Colon (tissue), 2 donors: ENCODE results near the gene DCP1B.

Experiments used
- FAIRE-seq: peaks from 2 replicates; lab custom pipeline; 2012; peaks lifted over from hg19 to GRCh38; lab: Jason Lieb, UNC
- donor health status: control.
- donor health status: control.

DCP1B gene

GRCh38 chr12:1934831-1935230, 69.4 kb downstream of the DCP1B start:
- FAIRE-seq: no peak

- no peak for FAIRE-seq
Measured at GRCh38 chr12:1934068-1934467, 70.2 kb downstream of the DCP1B start.

- no peak for FAIRE-seq
Measured at GRCh38 chr12:1933342-1934051, 70.8 kb downstream of the DCP1B start.

- no peak for FAIRE-seq
Measured at GRCh38 chr12:1932264-1932777, 71.9 kb downstream of the DCP1B start.

- no peak for FAIRE-seq
Measured at GRCh38 chr12:1931642-1932041, 72.6 kb downstream of the DCP1B start.

- no peak for FAIRE-seq
Measured at GRCh38 chr12:1930803-1931597, 73.3 kb downstream of the DCP1B start.

- no peak for FAIRE-seq
Measured at GRCh38 chr12:1929985-1930802, 74.1 kb downstream of the DCP1B start.

- no peak for FAIRE-seq
Measured at GRCh38 chr12:1929241-1929984, 74.8 kb downstream of the DCP1B start.

- FAIRE-seq: no peak
Measured at GRCh38 chr12:1928439-1929121, 75.7 kb downstream of the DCP1B start.

- FAIRE-seq: no peak
Measured at GRCh38 chr12:1927751-1928351, 76.4 kb downstream of the DCP1B start.

- no peak for FAIRE-seq
Measured at GRCh38 chr12:1927051-1927680, 77.1 kb downstream of the DCP1B start.

GRCh38 chr12:1926251-1926657, 78.0 kb downstream of the DCP1B start:
- FAIRE-seq: no peak

- no peak for FAIRE-seq
Measured at GRCh38 chr12:1925684-1926006, 78.6 kb downstream of the DCP1B start.

GRCh38 chr12:1924996-1925683, 79.1 kb downstream of the DCP1B start:
- FAIRE-seq: no peak

- no peak for FAIRE-seq
Measured at GRCh38 chr12:1922985-1923384, 81.3 kb downstream of the DCP1B start.

- no peak for FAIRE-seq
Measured at GRCh38 chr12:1922075-1922709, 82.1 kb downstream of the DCP1B start.

- no peak for FAIRE-seq
Measured at GRCh38 chr12:1920971-1921370, 83.3 kb downstream of the DCP1B start.

GRCh38 chr12:1920436-1920835, 83.8 kb downstream of the DCP1B start:
- FAIRE-seq: no peak

- FAIRE-seq: no peak
Measured at GRCh38 chr12:1919763-1920162, 84.5 kb downstream of the DCP1B start.
